GM18858 (cell line): ENCODE data around the gene SLC7A14.
"Not testable (repeated sequence)": the region's sequence is repeated elsewhere in the genome, so short reads cannot be mapped to it uniquely, and the experiment has no call there.

Experiments used
- ATAC-seq: cut with Tn5 transposase; IDR thresholded peaks from one replicate; pipeline ENCODE4 v1.9.1; 2021; ENCODE audit not compliant: unreplicated experiment

SLC7A14 gene

GRCh38 chr3:170594528-170594927, 8.7 kb upstream of the SLC7A14 start:
- ATAC-seq, result no peak

GRCh38 chr3:170593634-170594033, 7.8 kb upstream of the SLC7A14 start:
- ATAC-seq, result no peak

DNA sequence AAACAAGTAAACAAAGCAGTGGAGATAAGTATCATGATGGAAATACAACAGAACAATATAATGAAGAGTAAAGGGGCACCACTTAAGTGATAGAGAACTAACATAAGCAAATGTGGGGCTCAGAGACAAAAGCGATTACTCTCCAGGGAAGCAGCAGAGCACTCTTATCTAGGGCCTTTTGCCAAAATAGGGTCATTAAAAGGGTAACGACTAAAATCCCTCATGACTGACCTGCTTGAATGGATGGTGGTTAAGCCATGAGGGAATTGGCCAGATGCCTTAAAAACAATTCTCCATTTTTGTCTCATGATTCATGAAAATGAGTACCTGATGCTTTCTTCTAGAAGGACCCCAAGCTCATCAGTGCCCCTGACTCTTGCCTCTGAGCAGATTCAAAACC, 3.2 kb upstream of the SLC7A14 start:
- no peak for ATAC-seq

- ATAC-seq, result no peak
These were observed 603 bp downstream of the SLC7A14 start for GRCh38 chr3:170585008-170585936.

DNA sequence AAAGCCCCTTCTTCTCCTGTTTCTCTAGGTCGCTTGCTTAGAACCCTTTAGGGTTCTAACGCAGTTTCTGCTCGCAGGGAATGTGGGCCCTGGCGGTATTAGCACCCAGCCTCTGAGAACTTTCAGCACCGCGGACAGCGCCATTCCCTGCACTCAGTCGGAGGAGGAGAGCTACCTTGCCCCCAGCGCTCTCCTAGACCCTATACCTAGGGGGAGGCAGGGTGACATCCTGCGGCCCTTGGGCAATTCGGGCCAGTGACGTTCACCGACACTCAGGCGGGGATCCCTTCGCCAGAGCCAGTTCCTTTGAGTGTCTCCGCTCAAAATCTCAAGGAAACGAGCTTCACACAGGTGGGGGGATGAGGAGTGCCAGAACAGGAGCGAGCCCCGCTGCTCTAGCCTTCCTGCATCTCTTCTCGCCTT, 1.3 kb downstream of the SLC7A14 start:
- ATAC-seq, result no peak

- no peak for ATAC-seq
These were observed 6.2 kb downstream of the SLC7A14 start for GRCh38 chr3:170579646-170580045.

GRCh38 chr3:170572665-170573253, 13.1 kb downstream of the SLC7A14 start:
- peak; percentile 99 for ATAC-seq

DNA sequence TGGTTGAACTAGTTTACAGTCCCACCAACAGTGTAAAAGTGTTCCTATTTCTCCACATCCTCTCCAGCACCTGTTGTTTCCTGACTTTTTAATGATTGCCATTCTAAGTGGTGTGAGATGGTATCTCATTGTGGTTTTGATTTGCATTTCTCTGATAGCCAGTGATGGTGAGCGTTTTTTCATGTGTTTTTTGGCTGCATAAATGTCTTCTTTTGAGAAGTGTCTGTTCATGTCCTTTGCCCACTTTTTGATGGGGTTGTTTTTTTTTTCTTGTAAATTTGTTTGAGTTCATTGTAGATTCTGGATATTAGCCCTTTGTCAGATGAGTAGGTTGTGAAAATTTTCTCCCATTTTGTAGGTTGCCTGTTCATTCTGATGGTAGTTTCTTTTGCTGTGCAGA, 18.3 kb downstream of the SLC7A14 start:
- not testable (repeated sequence) for ATAC-seq

DNA sequence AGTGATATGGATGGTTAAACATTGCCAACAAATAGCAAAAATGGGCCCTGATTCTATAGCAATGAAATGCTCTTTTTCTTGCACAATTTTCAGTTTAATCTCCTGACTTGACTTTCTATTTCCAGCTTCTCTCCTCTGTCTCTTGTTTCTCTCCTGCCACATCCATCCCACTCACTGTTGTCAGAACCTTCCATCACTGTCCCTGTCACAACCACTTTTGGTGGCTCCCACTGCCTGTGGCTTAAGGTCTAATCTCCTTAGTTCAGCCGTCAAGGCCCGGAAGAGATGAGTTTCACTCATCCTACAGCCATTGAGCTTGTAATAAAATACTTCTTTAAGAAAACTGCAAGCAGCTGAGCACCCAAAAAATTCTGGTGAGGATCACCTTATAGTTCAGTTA, 19.5 kb downstream of the SLC7A14 start:
- ATAC-seq, result no peak

GRCh38 chr3:170565495-170565894, 20.4 kb downstream of the SLC7A14 start:
- ATAC-seq, result no peak

DNA sequence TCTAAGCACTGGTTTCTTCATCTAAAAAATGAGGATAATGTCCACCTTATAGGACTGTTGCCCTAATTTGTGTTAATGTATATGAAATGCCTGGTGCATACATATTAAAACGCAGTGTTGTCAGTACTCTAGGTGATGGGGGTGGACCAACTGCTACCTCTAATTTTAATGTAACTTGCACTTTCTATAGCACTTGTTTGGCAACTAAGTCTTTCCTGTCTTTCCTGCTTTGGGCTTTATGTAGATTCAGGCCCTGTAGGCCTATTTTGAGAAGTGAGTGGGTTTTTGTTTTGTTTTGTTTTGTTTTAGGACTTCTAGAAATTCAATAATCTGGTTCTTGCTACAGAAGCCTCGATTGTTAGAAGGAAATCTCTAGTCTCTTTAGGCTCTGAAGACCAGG, 21.2 kb downstream of the SLC7A14 start:
- no peak for ATAC-seq

DNA sequence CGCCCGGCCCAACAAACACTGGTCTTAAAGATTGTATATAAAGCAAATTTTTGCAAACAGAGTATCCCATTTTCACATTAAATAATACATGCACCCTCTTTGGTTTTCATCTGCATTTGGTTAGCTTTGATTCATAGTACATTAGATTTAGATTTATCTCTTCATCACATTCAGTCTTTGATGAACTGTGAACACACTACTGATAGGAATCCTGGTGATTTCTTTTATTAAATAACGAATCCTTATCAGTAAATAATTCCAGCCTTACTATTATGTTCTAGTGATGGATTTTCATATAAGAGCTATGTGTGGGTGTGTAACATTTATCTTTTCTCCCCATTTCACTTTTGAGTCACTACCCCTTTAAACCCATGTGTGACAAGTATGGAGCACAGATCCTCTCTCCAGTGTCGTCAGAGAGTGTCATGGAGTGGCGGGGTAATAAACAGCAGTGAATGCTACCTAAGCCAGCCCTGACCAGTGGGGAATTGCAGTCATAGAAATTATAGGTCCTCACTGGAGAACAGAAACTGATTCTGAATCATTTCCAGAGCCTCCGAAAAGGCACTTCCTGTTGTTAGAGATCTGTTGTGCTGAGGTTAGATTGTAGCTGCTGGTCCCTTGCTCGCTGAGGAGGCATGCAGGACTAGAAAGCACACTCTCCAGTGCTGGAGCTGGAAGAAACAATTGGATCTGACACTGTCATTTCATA, 22.0 kb downstream of the SLC7A14 start:
- peak; percentile 88 for ATAC-seq

DNA sequence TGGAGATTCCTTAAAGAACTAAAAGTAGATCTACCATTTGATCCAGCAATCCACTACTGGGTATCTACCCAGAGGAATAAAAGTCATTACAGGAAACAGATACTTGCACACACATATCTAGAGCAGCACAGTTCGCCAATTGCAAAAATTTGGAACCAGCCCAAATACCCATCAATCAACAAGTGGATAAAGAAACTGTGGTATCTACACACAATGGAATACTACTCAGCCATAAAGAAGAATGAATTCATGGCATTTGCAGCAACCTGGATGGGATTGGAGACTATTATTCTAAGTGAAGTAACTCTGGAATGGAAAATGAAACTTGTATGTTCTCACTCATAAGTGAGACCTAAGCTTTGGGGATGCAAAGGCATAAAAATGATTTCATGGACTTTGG, 23.8 kb downstream of the SLC7A14 start:
- ATAC-seq, result no peak

GRCh38 chr3:170560717-170561382, 25.0 kb downstream of the SLC7A14 start:
- no peak for ATAC-seq

DNA sequence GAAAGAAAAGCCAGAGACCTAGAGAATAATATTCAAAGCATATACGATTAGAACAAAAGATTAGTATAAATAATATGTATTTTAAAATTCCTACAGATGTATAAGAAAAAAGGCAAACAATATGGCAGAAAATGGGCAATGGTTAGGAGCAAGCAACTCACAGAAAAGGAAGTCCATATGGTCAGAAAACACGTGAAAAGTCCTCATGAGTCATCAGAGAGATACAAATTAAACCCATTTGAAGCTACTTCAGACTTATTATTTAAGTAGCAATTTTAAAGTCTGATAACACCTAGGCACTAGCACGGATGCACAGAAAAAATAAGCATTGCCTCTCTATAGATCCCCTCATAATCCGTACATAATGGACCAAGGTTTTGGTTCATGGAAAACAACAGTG, 25.6 kb downstream of the SLC7A14 start:
- no peak for ATAC-seq

- ATAC-seq, result no peak
These were observed 27.4 kb downstream of the SLC7A14 start for GRCh38 chr3:170558427-170558826.

DNA sequence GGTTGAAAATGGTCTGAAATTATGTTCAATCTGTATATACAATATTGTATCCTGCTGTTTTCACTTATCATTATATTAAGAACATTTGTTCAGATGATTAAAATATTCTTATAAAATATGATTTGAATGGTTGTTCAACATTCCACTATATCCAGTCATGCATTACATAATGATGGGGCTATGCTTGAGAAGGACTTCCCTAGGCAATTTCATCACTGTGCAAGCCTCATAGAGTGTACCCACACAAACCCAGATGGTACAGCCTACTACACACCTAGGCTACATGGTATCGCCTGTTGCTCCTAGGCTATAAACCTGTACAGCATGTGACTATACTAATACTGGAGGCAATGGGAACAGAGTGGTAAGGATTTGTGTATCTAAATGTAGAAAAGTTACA, 30.5 kb downstream of the SLC7A14 start:
- no peak for ATAC-seq

DNA sequence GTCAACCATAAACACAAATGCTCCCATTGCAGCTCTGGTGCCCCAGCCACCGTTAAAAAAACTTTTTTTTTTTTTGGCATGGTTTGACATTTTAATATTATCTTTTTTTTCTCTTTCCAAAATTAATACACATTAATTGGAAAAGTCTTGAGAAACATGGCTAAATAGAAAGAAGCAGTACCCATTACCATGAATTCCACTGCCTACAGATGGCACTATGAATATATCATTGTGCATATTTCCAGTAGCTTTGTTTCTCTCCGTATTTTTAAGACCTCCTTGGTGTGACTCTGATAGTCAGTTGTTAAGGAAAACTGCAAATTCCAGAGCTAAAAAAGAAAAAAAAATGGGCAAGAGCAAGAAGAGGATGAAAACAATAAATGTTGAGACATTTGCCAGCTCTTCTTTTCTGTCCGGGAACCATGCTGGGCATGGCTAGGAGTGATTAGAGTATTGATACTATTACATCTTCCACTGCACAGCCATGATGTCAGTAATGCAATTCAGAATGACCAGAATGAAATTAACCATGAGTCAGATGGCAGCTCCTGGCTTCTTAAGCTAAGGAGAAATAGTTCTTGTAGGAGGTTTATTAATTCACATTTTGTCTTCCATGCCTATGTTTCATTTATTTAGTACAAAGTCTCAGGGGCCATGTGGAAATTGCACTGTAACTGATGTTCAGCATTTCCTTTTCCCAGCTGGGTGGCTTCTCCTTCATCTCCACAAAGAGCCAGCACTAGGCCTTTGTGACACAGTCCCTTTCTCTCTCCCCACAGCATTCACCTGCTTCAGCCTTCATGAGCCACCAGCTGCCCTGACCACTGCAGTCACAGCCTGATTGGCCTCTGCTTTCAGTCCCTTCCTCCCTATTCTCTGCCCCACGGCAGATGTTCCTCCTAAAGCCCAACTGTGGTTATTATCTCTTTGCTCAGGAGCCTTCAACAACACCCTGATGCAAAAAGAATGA, 31.8 kb downstream of the SLC7A14 start:
- ATAC-seq, result no peak

- no peak for ATAC-seq
These were observed 34.6 kb downstream of the SLC7A14 start for GRCh38 chr3:170551252-170551651.

DNA sequence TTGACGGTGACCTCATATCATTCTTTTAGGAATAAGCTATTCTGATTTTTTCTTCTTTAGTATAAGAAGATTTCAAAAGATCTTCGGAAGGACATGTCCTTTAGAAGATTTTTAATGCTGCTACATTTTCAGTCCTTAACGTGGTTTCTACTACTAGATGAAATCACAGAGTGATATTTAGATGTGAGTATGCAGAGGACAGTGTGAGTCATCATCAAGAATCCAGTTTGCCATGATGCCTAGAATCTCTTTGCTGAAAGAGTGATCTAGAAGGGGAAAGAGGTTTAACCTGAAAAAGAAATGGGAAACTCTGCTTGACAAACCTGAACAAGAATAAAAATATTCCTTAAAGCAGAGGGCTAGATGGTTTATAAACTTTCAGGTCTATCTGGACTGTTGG, 43.2 kb downstream of the SLC7A14 start:
- no peak for ATAC-seq
